OCI-LY3 (cell line): Measurements from ENCODE around the gene ZFX.

Experiments used
- CTCF ChIP-seq: fragments of 200-600, 300-600 bp; sonication (generic); IDR thresholded peaks from 2 replicates; pipeline ENCODE4 v1.5.1; 2014; ENCODE audit warnings: antibody characterized with exemption, low read length, low read depth
- EZH2phosphoT487 ChIP-seq: fragments of 200-600 bp; shearing (Covaris generic); IDR thresholded peaks from 2 replicates; pipeline ENCODE4 v1.6.1; 2018; ENCODE audit warnings: antibody characterized with exemption, mixed run types, low read depth

GRCh38 chrX:24186986-24187385 is 37.5 kb downstream of the ZFX start:
- TF ChIP-seq CTCF (no peak), EZH2phosphoT487 (no peak)
